Measurements from ENCODE around the gene THTPA.

THTPA gene

DNA sequence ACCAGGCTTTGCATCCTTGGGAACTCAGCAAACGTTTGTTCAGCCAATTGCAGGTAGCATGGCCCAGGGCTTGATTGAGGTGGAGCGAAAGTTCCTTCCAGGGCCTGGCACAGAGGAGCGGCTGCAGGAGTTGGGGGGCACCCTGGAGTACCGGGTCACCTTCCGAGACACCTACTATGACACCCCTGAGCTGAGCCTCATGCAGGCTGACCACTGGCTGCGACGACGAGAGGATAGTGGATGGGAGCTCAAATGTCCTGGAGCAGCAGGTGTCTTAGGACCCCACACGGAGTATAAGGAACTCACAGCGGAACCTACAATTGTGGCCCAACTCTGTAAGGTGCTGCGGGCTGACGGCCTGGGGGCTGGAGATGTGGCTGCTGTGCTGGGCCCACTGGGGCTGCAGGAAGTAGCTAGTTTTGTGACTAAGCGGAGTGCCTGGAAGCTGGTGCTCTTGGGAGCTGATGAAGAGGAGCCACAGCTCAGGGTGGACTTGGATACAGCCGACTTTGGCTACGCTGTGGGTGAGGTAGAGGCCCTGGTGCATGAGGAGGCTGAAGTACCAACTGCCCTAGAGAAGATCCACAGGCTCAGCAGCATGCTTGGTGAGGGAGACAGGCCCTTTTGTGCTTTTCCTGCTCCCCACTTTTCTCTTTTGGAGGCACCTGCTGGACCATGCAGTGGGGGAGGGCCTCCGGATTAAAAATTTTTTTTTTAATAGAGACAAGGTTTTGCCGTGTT, 799 bp downstream of the THTPA start:
- DNase-seq, result peak in 2 of 3 experiments; percentile 41 to 42

DNA sequence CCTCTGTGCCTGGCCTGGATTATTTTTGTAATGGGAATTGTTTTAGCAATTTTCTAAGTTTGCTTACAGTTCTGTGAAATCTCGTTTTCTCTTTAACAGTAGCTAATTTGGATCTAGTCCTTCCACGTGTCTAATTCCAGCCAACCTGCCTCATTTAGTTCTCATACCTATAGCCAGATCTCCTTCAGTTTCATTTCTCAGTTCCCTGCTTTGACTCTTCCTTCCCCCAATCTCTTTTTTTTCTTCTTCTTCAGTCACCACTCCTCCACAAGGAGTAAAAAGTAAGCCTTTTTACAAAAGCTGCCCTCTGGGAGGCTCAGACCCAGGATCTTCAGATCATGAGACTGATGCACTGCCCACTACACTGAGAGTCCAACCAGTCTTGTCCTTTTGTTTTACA, 1.4 kb downstream of the THTPA start:
- no peak for DNase-seq

DNA sequence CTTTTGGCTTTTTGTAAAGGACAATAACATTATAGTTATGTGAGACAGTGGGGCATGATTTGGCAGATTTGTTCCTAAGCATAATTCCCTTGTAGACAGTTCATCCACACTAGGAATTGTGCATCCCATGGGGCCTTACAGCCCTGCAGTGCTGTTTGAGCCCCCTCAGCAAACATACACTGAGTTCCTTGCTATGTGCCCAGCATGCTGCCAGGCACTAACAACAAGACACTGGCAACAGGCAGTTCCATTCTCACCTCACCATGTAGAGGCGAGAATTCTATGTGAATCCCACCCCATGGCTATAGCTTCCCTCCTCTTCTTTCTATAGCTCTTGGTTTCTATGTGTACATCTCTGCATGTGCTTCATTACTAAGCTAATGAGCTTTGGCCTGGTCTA, 1.9 kb downstream of the THTPA start:
- DNase-seq, result no peak

DNA sequence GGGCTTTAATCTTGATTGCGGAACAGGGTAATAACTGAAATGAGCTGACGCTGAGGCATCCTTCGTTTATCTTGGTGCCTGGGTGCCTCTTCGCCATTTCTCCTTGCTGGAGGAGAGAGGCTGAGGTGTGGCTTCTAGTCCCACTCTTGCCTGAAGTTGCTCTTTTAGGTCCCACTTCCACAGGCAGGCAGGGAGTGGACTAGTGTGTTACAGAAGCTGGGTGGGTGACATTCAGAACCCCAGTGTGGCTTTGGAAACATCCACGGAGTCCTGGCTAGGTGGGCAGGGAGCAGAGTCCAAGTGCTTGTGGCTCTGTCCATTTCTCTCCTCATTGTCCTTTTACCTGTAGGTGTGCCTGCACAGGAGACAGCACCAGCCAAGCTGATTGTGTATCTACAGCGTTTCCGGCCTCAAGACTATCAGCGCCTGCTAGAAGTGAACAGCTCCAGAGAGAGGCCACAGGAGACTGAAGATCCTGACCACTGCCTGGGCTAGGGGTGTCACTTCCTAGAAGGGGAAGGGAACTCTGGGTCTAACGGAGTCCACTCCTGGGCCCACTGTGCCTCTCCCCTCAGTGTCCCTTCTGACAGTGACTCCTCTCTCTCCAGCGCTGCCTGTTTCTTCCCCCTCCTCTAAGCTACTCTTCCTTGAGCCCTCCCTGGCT, 2.4 kb downstream of the THTPA start:
- DNase-seq, result no peak

DNA sequence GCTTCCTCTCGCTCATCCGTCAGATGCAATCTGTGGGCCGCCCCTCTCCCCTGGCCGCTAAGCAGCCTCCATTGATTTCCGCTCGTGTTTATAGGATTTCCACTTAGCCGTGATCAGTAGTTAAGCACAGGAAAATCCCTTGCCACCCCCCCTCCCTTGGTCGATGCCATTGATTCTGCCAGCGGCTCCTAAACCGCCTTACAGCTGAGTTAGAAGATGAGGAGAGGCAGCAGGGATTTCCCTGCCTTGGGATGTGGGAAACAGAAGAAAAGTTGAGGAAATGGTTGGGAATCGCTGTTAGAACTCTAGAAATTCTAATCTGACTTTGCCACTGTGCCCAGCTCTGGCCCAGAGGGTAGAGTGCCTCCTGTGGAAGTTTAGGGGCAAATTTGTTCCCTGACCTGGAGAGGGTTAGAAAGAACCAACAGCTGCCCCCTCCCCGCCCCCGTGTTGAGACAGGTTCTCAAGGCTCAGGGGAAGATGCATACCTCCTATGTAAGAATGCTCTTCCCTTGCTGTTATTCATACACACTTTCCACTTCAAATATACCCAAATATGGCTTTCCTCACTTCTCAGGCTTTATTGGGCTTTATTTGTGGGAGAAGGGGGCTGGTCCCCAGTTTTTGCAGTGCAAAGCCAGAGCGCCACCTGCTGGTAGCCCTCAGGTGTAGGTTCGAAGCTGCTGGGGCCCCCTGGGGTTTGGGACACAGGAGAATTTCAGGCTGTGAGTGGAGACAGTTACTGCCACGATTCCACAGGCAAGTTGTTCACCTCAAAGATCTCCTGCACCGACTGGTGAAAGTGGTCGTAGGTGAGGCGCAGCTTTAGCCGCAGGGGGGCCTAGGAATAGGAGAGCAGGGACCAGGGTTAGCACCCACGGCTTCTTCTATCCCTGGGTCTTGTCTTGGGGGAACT, 3.2 kb downstream of the THTPA start:
- peak; percentile 40 to 73 (median 49) for DNase-seq

DNA sequence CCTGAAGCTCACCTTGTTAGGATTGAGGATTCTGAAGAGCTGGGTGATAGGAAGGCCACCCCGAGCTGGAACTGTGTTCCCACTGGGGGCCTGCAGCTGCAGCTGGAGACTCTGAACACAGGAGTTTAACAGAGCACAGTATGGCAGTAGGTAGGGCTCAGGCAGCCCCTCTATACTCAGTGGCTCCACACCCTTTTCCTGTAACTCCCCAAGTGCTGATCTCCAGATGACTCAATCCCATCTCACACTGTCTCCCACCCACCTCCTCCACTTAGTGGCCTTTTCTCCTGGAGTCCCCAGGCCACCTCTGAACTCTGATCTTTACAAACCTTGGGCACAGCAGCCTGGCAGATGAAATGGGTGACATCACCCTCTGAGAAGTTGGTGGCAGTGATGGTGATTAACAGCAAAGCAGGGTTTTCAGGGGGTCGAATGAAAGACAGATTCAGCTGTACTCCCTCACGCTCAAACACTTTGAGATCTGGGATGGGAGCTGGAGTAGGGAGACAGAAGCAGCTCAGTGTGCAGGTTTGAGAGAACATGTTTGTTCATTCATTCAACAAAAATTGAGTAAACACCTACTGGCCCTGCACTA, 4.0 kb downstream of the THTPA start:
- DNase-seq, result no peak

DNA sequence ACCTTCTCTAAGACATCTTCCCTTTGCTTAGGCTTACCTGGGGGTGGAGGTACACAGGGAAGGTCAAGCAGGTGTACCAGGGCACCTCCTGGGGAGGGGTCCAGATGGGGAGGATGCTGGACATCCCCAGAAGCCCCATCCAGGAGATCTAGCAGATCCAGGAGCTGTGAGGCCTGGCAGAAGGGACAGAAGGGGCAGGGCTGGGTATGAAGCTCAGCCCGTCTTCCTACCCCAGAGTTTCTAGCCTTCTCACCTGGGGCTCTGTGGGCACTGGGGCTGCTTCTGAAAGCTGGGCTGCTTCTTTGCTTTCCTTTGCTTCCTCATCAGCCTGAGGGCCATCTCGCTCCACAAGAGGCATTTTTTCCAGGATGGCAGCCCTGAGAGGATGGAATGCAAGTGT, 5.2 kb downstream of the THTPA start:
- no peak for DNase-seq

DNA sequence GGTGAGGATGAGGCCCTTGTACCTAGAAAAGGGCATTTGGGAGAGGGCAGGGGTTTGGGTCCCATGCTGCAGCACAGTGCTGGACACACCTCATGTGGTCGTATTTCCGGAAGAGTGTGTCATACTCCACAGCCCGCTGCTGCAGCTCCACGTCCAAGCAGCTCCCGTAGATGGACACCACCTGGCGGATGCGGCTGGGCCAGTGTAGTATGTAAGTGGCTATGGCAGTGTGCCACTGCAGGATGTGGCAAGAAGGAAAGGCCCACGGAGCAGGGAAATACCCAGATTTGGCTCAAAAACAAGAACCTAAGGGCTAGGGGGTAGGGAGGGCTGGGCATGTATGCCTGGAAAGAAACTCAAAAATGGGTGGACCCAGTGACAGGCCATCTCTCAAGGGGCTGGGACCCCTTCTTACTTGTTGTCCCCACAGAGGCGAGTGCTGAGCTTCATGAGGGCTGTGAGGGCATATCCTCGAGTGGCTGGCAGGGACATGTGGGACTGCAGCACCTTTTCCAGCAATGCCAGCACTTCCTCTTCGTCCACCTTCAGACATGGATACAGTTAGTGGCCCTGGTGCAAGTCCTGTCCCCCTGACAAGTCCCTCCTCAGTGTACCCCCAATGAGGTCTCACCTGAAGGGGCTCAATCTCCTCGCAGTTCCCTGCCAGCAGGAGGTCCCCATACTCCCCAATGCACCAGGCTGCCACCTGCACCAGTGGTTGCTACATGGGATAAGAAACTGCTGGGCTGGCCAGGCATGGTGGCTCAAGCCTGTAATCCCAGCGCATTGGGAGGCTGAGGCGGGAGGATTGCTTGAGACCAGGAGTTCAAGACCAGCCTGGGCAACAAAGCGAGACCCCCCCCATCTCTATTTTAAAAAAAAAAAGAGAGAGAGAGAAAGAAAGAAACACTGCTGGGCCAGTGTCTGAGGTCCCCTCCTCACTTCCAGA, 6.1 kb downstream of the THTPA start:
- DNase-seq, result no peak

DNA sequence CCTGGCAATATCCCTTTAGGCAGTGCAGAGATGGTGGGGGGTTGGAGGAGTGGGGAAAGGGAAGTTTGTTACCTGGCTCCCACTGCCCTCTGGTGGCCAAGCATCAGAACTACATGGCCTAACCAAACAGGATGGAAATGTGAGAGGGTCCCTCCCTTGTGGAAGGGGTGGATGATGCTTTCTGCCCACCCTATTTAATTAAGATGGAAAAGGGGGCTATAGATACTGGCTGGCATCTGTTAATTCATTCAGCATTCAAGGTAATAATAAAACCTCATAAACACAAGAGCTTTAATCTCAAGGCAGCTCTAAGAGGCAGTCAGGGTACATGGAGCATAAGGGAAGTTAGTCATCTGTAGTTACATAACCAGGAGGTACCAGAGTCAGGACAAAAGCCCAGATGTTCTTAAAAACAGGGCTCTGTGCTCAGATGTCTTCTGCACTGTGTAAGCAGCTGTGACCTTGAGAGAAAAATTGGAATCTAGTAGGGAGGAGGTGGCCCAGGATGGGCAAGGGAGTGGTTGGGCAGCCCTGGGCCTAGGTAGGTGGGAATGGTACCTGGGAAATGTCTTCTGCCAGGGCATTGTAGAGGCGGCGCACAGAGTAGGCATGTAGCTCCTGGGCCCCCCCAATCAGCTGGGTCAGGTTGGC, 6.9 kb downstream of the THTPA start:
- DNase-seq, result peak; percentile 45 to 74 (median 65)

DNA sequence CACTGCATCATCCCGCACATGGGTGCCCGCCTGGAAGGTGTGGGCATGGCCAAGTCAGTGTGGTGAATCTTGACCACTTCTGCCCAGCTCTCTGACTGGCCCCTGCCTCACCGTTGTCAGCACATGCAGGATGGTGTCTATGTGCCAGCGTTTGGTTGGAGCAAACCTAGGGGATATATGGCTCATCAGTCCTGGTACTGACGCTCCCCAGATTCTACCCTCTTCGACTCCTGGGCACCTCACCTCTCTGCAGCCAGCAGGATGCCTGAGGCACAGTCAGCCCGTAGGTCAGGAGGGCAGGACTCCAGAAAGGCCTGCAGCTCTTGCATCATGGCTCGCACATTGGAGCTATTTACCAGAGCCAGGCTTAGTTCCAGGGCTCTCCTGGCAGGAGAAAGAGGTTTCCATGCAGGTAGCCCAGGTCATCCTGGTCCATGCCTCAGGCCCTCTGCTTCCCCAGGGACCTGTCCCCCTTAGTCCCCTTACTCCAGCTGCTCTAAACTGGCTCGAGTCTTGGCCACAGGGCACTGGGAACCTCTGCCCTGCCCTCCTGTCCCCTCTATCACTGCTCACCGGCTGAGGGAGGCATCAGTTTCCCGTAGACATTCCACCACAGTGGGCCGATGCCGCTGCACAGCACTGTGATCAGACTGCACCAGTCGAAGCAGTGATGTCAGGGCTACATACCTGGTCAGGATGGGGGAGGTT, 7.6 kb downstream of the THTPA start:
- no peak for DNase-seq

DNA sequence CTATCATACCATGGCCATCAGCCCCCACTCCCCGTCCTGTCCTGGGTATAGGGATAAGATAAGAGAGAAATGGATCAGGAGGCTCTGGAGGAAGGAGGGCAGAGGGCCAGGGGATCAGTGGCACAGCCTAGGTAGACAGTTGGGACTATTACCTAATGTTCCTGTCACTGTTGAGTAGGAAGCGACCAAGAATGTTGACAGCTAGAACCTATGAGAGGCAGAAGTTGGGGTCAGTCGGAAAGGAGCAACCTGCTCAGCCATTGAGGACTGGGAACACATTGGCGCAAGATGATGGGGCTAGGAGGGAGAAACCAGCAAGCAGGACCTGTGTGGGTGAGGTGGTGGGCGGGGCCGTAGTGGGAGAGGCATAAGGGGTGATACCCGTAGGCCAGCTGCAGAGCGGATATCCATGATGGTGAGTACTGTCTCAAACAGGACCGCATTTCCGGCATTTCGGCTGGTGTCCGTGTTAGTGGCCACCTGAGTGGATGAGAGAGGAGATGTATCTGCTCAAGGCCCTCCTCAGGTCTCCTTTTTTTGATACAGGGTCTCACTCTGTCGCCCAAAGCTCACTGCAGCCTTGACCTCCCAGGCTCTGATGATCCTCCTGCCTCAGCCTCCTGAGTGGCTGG, 8.2 kb downstream of the THTPA start:
- no peak for DNase-seq

DNA sequence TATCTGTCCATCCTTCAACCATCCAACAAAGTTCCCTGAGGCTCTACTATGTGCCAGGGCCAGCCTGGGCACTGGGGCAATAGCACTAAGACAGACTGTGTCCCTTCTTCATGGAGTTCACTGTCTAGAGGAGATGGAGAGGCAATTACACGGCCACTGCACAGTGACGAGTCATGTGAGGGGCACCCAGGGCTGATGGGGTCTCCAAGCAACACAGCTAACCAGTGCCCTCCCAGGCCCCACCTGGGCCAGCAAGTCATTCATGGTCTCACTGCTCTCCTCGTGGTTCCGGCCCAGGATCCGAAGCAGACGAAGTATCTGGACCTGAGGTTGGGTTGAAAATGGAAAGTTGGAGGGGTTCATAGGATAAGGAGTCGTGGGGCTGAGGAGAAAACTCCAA, 8.8 kb downstream of the THTPA start:
- no peak for DNase-seq

DNA sequence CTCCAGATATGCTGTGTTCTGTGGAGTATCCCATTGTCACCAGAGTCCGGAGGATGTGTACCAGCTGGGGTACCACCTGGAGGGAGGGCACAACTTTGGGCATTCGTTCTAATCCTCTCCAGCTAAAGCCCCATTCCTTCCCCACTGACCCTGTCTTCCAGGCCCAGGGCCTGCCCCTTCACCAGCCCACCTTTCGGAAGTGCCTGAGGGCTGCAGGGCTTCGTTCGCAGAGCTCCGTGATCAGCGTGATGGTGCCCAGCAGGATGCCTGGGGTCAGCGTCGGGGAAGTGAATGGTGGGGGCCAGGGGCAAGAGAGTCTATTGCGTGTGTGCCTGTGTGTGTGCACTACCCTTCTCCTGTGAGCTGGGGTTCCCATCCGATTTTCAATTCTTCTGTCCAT, 9.6 kb downstream of the THTPA start:
- no peak for DNase-seq

DNA sequence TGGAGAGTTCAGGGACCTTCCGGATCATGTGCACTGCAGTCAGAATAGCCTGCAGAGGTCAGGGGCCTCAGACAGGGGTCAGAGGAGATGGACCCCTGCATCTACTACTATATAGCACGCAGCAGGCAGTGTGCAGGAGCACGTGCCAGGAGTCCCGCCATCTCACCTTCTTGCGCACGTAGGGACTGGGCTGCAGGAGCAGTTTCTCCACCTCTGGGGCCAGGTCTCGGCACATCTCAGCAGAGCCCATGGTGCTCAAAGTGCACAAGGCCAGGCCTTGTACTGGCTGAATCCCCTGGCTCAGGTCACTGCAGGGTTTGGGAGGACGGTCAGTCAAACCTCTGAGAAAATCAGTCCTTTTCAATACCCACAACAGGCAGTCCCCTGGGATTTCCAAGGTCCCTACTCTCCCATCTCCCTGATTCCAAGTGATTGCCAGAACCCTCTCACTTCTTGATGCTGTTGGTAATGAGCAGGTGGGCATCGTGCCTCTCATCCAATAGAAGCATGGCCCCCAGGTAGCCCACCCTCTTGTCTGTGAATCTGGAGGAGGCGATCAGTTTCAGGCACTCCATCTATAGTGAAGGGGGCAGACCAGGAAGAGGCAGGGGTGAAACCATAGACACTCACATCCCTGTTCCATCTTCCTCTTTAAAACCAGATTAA, 10.2 kb downstream of the THTPA start:
- no peak for DNase-seq

DNA sequence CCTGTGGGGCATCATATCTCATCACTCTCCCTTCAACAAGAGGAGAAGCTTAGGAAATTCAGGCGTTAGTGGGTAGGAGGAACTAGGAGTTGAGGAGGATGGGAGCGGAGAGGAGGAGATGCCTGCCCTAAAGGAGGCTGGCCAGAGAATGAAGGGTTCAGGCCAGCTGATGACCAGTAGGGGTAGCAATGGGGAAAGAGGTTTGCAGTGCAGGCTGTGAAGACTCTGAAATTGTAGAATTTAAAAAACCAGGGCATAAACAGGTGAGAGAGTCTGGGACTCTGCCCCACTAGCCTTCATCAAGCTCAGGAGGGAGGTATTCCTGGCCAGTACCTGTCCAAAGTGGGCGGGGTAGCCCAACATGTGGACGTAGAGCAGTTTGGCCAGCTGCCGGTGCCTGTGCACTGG, 10.7 kb downstream of the THTPA start:
- DNase-seq, result no peak

DNA sequence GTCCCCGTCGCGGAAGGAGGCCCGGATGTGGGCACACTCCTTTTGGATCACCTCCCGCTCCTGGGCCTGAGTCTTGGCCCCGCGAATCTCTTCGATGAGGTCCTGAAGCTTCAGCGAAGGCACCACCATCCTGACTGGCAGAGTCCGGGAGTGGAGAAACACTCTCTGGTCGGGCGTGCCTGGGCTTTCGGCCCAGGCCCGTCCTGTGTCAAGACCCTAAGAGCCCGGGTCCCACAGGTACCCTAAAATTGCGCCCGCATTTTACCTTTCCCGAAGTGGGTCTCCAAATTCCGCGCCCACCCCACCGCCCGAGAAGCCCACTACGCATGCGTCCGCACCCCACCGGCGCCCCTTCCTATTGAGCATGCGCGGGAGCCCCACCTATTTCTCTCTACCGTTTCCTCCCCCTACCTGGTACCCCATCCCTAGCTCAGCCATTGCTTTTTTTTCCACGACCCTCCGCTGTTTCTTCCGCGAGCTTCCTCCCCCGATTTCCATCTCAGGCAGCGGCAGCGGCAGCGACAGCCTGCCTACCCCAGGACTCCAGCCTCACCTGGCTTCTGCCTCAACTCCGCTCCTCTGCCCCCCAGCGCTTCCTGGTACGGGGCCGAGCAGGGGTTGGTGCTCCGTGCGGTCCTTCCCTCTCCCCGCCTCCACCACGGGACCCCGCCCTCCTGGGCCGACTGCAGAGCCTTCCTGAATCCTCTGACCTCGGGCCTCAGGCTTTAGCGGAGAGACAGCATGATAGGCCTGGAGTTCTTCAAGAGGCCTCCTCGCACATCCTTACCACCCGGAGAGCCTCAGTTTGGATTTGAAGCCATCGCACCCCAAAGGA, 11.3 kb downstream of the THTPA start, which contains the start of gene AP1G2:
TSS of gene AP1G2 (minus strand) at position 606 of the 835 bp plus-strand sequence. CDS start at position 129, 477 bp downstream.
- DNase-seq, result peak; percentile 71 to 96 (median 95)

DNA sequence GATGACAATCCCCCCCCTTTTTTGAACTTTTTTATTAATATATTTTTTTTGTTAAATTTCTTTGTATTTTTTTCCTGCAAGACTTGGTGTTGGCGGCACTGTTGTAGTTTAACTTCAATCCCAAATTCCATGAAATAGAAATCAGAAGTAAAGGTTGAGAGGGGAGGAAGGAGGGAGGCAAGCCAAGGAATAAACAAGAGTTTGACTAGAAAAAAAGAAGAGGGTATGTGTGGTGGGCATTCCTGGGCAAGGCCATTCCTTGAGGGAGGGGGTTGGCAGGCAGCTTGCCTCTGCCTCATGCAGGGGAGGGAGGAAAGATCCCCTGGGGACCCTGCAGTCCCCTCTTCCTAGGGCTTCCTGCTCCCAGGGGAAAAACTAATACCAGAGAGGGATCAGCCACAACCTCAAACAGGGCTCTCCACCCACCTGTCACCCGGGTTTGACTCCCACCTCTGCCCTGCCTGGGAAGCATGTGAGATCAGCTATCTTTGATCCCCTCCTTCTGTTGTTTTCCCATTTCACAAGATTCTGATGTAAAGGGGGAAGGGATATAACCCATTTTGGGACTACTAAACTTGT, 12.0 kb downstream of the THTPA start:
- DNase-seq, result no peak
